Activated CD4-positive, alpha-beta memory T cell treated with anti-CD3 and anti-CD28 coated beads, Interleukin-2, amount 10 ng/mL, durations not matched to agents 7 days and 5 days (primary cell): ENCODE data around the gene LIF. TPM values are rescaled to one million over a fixed set of nuclear protein-coding genes. Genes with fewer than 3 reads are reported as not detected.

Experiments
- CTCF ChIA-PET: fragments of 350-600 bp; sonication (Branson Sonifier 250); formaldehyde crosslinking; loops from one replicate; lab custom pipeline; 2021; ENCODE audit warnings: antibody characterized with exemption, inconsistent platforms; lab: Charles Lee
- POLR2A ChIA-PET: fragments of 350-600 bp; sonication (Branson Sonifier 250); formaldehyde crosslinking; loops from one replicate; lab custom pipeline; 2021; ENCODE audit warnings: antibody characterized with exemption; lab: Charles Lee
- DNase-seq: peaks from one replicate; pipeline ENCODE4 v3.0.0-alpha.2; 2020
- H3K27ac Mint-ChIP-seq: one replicate; pipeline ENCODE4 v1.8.0; 2021; ENCODE audit warnings: mild to moderate bottlenecking, mixed read lengths
- H3K27me3 Mint-ChIP-seq: one replicate; pipeline ENCODE4 v1.8.0; 2021; ENCODE audit warnings: mixed read lengths
- H3K36me3 Mint-ChIP-seq: one replicate; pipeline ENCODE4 v1.8.0; 2021; ENCODE audit warnings: low read depth, mixed read lengths
- H3K4me1 Mint-ChIP-seq: one replicate; pipeline ENCODE4 v1.8.0; 2021; ENCODE audit warnings: mixed read lengths
- H3K4me3 Mint-ChIP-seq: one replicate; pipeline ENCODE4 v1.8.0; 2021; ENCODE audit warnings: mild to moderate bottlenecking, mixed read lengths
- H3K9me3 Mint-ChIP-seq: one replicate; pipeline ENCODE4 v1.8.0; 2021; ENCODE audit warnings: mixed read lengths
- total RNA-seq, 2 experiments: library from RNA; stranded (reverse); gene quantifications; one replicate each; pipeline ENCODE4 v1.2.3, GENCODE V29; 2021

LIF gene
- total RNA-seq, 2 experiments from 2014 or later = 94.6 to 94.8 TPM

GRCh38 chr22:30282616-30283046 lies 36.1 kb upstream of the LIF start:
- Mint-ChIP-seq H3K27ac (peak overlapping the region; percentile 83), H3K4me1 (peaks cover 79% of the 10 kb centered on the region)
- POLR2A ChIA-PET = interaction anchor here (1.0 to 16.4 kb wide), 7 partner anchors 16 to 142 kb away, joined by 3 to 253 read pairs (median 3); partner anchors contain the start of genes CCDC157, OSM, SEC14L2 and SF3A1

GRCh38 chr22:30280505-30280904 lies 33.9 kb upstream of the LIF start:
- Mint-ChIP-seq H3K27me3 (no peaks in the 10 kb centered on the region), H3K9me3 (no peaks in the 10 kb centered on the region), H3K36me3 (peaks cover 40% of the 10 kb centered on the region), H3K4me3 (no peak overlapping the region), H3K4me1 (peaks cover 80% of the 10 kb centered on the region), H3K27ac (no peak overlapping the region)
- CTCF ChIA-PET = interaction anchor here (1.2 to 1.9 kb wide), 4 partner anchors 12 to 172 kb away, joined by 3 to 7 read pairs (median 5); no protein-coding TSS in a partner anchor
- no peak for DNase-seq
- POLR2A ChIA-PET = interaction anchor here (16.4 kb wide), 1 partner anchor 14 kb away, joined by 253 read pairs; the partner anchor contains the start of gene OSM

More at GRCh38 chr22:30282616-30283046, 36.1 kb upstream of the LIF start:
- CTCF ChIA-PET = interaction anchor here (0.6 to 10.7 kb wide), 7 partner anchors 14 to 176 kb away, joined by 3 to 119 read pairs (median 20); partner anchors contain the start of genes OSM and RNF215
- Mint-ChIP-seq H3K27me3 (no peaks in the 10 kb centered on the region), H3K9me3 (no peaks in the 10 kb centered on the region), H3K36me3 (peaks cover 34% of the 10 kb centered on the region), H3K4me3 (peak overlapping the region; percentile 70)
- no peak for DNase-seq

GRCh38 chr22:30279932-30280331 lies 33.4 kb upstream of the LIF start:
- ChIA-PET POLR2A (interaction anchor here (0.8 to 16.4 kb wide), 3 partner anchors 11 to 19 kb away, joined by 3 to 253 read pairs (median 7); partner anchors contain the start of gene OSM), CTCF (interaction anchor here (1.2 to 1.9 kb wide), 3 partner anchors 11 to 172 kb away, joined by 3 to 7 read pairs (median 6); no protein-coding TSS in a partner anchor)
- H3K36me3 Mint-ChIP-seq = peaks cover 43% of the 10 kb centered on the region
- H3K4me3 Mint-ChIP-seq = peak overlapping the region; percentile 31
- no peak overlapping the region for H3K27ac Mint-ChIP-seq
- H3K4me1 Mint-ChIP-seq = peaks cover 80% of the 10 kb centered on the region
- H3K27me3 Mint-ChIP-seq = no peaks in the 10 kb centered on the region
- no peaks in the 10 kb centered on the region for H3K9me3 Mint-ChIP-seq
- DNase-seq = no peak

- Mint-ChIP-seq H3K27ac (no peak overlapping the region), H3K27me3 (no peaks in the 10 kb centered on the region), H3K9me3 (no peaks in the 10 kb centered on the region), H3K4me1 (peaks cover 80% of the 10 kb centered on the region), H3K36me3 (peaks cover 44% of the 10 kb centered on the region), H3K4me3 (peak overlapping the region; percentile 31)
- CTCF ChIA-PET = interaction anchor here (1.2 to 2.8 kb wide), 3 partner anchors 11 to 171 kb away, joined by 3 to 11 read pairs (median 6); no protein-coding TSS in a partner anchor
- POLR2A ChIA-PET = interaction anchor here (0.8 to 16.4 kb wide), 3 partner anchors 11 to 19 kb away, joined by 3 to 253 read pairs (median 7); partner anchors contain the start of gene OSM
- no peak for DNase-seq
These were observed 32.7 kb upstream of the LIF start for GRCh38 chr22:30279046-30279788.

- ChIA-PET CTCF (interaction anchor here (0.6 to 2.8 kb wide), 5 partner anchors 10 to 29 kb away, joined by 3 to 12 read pairs (median 5); no protein-coding TSS in a partner anchor), POLR2A (interaction anchor here (0.8 to 16.4 kb wide), 4 partner anchors 11 to 162 kb away, joined by 3 to 253 read pairs (median 5); partner anchors contain the start of gene OSM)
- H3K9me3 Mint-ChIP-seq = no peaks in the 10 kb centered on the region
- H3K36me3 Mint-ChIP-seq = peaks cover 52% of the 10 kb centered on the region
- H3K27me3 Mint-ChIP-seq = no peaks in the 10 kb centered on the region
- no peak overlapping the region for H3K27ac Mint-ChIP-seq
- H3K4me3 Mint-ChIP-seq = no peak overlapping the region
- H3K4me1 Mint-ChIP-seq = peaks cover 78% of the 10 kb centered on the region
- DNase-seq = no peak
These were observed 31.2 kb upstream of the LIF start for GRCh38 chr22:30277547-30278344.

GRCh38 chr22:30276039-30276438 lies 29.5 kb upstream of the LIF start:
- Mint-ChIP-seq H3K9me3 (no peaks in the 10 kb centered on the region), H3K27me3 (no peaks in the 10 kb centered on the region), H3K4me3 (peak overlapping the region; percentile 11), H3K4me1 (peaks cover 78% of the 10 kb centered on the region), H3K27ac (peak overlapping the region; percentile 56), H3K36me3 (peaks cover 64% of the 10 kb centered on the region)
- DNase-seq = no peak
- CTCF ChIA-PET = interaction anchor here (2.6 kb wide), 1 partner anchor 12 kb away, joined by 12 read pairs; no protein-coding TSS in a partner anchor
- POLR2A ChIA-PET = interaction anchor here (1.0 to 16.4 kb wide), 3 partner anchors 9 to 15 kb away, joined by 3 to 253 read pairs (median 3); partner anchors contain the start of gene OSM

GRCh38 chr22:30275625-30276024 lies 29.1 kb upstream of the LIF start:
- peak overlapping the region; percentile 11 for H3K4me3 Mint-ChIP-seq
- peak overlapping the region; percentile 56 for H3K27ac Mint-ChIP-seq
- no peak for DNase-seq
- H3K27me3 Mint-ChIP-seq = no peaks in the 10 kb centered on the region
- POLR2A ChIA-PET = interaction anchor here (1.0 to 16.4 kb wide), 4 partner anchors 9 to 14 kb away, joined by 3 to 253 read pairs (median 4); partner anchors contain the start of gene OSM
- peaks cover 66% of the 10 kb centered on the region for H3K36me3 Mint-ChIP-seq
- peaks cover 79% of the 10 kb centered on the region for H3K4me1 Mint-ChIP-seq
- CTCF ChIA-PET = no interaction called here
- no peaks in the 10 kb centered on the region for H3K9me3 Mint-ChIP-seq

GRCh38 chr22:30274437-30274812 lies 27.9 kb upstream of the LIF start:
- ChIA-PET CTCF (no interaction called here), POLR2A (interaction anchor here (0.9 to 1.0 kb wide), 2 partner anchors 11 to 14 kb away, joined by 3 to 6 read pairs; no protein-coding TSS in a partner anchor)
- Mint-ChIP-seq H3K36me3 (peaks cover 72% of the 10 kb centered on the region), H3K4me3 (no peak overlapping the region), H3K4me1 (peaks cover 76% of the 10 kb centered on the region), H3K27me3 (no peaks in the 10 kb centered on the region), H3K27ac (no peak overlapping the region), H3K9me3 (no peaks in the 10 kb centered on the region)
- DNase-seq = no peak

- no peaks in the 10 kb centered on the region for H3K27me3 Mint-ChIP-seq
- H3K36me3 Mint-ChIP-seq = peaks cover 72% of the 10 kb centered on the region
- H3K9me3 Mint-ChIP-seq = no peaks in the 10 kb centered on the region
- H3K4me1 Mint-ChIP-seq = peaks cover 75% of the 10 kb centered on the region
- H3K4me3 Mint-ChIP-seq = no peak overlapping the region
- ChIA-PET CTCF (no interaction called here), POLR2A (interaction anchor here (0.9 kb wide), 1 partner anchor 11 kb away, joined by 3 read pairs; no protein-coding TSS in a partner anchor)
- no peak overlapping the region for H3K27ac Mint-ChIP-seq
- no peak for DNase-seq
These were observed 27.3 kb upstream of the LIF start for GRCh38 chr22:30273711-30274436.

GRCh38 chr22:30272781-30273601 lies 26.4 kb upstream of the LIF start:
- no peaks in the 10 kb centered on the region for H3K9me3 Mint-ChIP-seq
- CTCF ChIA-PET = no interaction called here
- no peaks in the 10 kb centered on the region for H3K27me3 Mint-ChIP-seq

GRCh38 chr22:30270832-30271231 lies 24.3 kb upstream of the LIF start:
- Mint-ChIP-seq H3K9me3 (no peaks in the 10 kb centered on the region), H3K4me1 (peaks cover 68% of the 10 kb centered on the region), H3K27me3 (no peaks in the 10 kb centered on the region), H3K36me3 (peaks cover 69% of the 10 kb centered on the region), H3K4me3 (no peak overlapping the region), H3K27ac (no peak overlapping the region)
- DNase-seq = no peak
- POLR2A ChIA-PET = interaction anchor here (2.5 to 8.9 kb wide), 2 partner anchors 10 to 12 kb away, joined by 6 to 253 read pairs; partner anchors contain the start of gene CASTOR1
- CTCF ChIA-PET = interaction anchor here (2.7 to 5.2 kb wide), 2 partner anchors 13 to 17 kb away, joined by 14 to 36 read pairs; no protein-coding TSS in a partner anchor

More at GRCh38 chr22:30272781-30273601, 26.4 kb upstream of the LIF start:
- Mint-ChIP-seq H3K36me3 (peaks cover 73% of the 10 kb centered on the region), H3K27ac (peak overlapping the region; percentile 8), H3K4me3 (no peak overlapping the region), H3K4me1 (peaks cover 77% of the 10 kb centered on the region)
- no peak for DNase-seq
- POLR2A ChIA-PET = no interaction called here
